Embryonic facial prominence (tissue), 1 donor: ENCODE data around the gene FAM210A.

ENCODE experiments used
- DNase-seq: peaks from one replicate; pipeline ENCODE4 v3.0.0-alpha.2; 2016; ENCODE audit errors: extremely low spot score

Gene FAM210A

DNA sequence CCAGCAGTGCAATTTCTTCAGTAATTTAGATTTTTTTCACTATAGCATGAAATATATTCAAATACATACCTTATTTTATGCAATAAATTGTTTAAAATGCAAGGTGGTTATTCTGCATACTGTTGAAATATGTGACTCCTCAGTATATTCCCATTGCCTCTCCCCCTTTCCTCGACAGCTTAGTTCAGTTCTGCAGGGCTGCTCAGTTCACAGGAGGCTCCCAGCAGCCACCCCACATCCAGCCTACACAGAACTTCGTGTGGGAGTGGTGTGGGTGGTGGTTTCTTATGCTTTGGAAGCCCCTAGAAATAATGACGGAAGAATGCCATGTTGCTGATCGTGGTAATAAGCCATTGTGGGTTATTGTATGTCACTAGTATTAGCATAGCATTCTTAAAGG lies 79.7 kb downstream of the FAM210A start:
- no peak for DNase-seq

DNA sequence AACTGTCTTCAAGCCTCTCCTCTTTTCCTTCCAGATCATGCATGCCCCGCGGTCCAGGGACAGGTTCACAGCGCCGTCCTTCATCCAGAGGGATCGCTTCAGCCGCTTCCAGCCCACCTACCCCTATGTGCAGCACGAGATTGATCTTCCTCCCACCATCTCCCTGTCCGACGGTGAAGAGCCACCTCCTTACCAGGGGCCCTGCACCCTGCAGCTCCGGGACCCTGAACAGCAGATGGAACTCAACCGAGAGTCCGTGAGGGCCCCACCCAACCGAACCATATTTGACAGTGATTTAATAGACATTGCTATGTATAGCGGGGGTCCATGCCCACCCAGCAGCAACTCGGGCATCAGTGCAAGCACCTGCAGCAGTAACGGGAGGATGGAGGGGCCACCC lies 81.3 kb downstream of the FAM210A start:
- DNase-seq, result no peak

DNA sequence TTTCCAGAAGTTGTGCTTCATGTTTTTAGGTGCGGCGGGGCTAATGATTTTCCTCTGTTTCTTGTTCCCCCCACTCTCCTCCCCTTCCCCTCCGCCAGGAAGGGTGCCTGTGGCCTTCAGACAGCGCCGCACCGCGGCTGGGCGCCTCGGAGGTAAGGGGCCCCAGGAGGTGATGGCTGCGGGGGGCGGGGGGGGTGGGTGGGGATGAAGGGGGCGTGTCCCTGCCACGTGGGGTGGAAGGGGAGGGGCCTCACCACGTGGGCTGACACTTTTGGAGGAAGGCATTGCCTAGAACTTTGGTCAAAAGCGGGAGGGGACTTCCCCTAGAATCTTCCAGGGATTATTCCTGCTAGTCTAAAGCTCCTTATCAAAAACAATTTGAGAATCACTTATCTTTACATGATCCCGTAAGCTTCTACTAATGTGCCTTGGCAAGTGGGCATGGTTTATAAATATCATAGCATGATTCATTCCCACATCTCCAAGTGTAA lies 83.1 kb downstream of the FAM210A start:
- no peak for DNase-seq

DNA sequence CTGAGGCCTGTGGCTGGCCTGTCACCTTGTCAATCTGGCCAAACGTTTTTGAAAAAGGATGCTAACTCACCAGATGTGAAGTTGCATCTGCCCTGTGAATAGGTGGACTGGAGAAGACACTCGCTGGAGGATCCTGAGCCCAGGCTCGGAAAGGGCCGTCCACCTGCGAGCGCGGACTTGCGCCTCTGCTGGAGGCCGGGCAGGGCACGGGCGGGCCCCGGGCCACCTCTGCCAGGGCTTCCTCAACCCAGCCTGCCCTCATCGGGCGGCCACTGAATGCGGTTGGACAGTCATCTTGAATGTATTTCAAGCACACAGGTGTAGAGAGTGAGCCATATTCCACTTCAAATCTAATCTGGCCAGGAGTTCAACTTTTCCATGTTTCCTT lies 83.9 kb downstream of the FAM210A start:
- DNase-seq, result no peak

DNA sequence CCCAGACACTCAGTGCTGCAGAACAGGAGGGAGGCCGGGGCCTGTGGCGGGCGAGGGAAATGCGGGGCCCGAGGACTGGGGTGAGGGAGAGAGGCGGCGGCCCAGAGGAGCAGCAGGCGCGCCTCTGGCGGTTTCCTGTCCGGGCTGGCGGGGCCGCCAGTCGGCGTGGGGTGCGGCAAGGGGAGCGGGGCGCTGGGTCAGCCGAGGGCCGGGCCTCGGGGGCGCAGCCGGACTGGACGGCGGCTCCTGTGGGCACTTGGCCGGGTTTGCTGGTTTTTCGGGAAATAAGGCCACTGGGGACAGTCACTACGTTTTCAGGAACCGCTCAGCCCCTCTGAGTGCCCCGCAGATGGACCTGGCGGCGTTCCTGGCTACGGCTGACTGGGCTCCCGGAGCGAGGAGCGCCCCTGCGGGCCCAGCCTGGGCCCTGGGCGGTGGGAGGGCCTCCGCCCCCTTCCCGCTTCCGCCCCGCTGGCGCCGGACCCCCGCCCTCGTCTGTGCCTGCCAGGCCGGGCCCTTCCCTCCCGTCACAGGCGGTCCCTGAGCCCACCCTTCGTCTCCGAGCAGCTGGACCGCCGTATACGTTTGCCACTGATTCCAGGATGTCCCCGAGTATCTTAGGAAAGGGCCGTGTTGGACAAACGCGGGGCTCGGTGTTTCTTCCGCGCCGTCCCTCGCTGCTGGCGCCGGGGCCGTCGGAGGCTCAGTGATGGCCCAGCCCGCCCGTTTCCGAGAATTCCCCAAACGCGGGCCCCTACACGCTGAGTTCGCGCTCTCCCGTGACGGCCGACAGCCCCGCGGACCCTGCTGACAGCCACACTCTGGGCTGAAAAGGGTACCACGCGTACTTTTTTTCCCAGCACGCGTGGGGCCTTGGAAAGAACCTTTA lies 84.6 kb downstream of the FAM210A start:
- DNase-seq, result no peak

DNA sequence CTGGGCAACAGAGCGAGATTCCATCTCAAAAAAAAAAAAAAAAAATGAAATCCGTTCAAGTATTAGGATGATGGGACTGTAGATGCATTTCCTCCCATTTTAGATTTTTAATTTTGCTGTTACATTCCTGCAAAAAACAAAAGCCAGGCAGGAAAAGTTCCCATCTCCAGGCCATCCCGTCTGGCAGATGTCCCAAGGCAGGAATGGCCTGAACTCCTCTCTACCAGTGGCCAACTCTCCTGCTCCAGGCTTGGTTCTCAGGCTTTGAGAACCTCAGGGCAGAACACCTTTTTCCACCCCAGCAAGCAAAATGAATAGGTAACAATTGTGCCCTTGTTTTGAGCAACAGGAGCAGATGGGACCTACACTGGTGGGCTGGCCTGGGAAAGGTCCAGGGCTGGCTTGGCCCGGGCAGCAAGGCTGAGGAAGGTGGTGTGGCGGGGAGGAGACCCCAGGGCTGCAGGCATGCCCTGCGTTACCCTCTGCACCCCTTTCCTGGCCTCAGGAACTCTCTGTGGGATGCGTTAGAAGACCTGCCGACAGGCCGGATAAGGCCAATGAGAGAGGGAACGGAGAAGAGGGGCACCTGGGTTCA lies 86.0 kb downstream of the FAM210A start:
- DNase-seq, result no peak

DNA sequence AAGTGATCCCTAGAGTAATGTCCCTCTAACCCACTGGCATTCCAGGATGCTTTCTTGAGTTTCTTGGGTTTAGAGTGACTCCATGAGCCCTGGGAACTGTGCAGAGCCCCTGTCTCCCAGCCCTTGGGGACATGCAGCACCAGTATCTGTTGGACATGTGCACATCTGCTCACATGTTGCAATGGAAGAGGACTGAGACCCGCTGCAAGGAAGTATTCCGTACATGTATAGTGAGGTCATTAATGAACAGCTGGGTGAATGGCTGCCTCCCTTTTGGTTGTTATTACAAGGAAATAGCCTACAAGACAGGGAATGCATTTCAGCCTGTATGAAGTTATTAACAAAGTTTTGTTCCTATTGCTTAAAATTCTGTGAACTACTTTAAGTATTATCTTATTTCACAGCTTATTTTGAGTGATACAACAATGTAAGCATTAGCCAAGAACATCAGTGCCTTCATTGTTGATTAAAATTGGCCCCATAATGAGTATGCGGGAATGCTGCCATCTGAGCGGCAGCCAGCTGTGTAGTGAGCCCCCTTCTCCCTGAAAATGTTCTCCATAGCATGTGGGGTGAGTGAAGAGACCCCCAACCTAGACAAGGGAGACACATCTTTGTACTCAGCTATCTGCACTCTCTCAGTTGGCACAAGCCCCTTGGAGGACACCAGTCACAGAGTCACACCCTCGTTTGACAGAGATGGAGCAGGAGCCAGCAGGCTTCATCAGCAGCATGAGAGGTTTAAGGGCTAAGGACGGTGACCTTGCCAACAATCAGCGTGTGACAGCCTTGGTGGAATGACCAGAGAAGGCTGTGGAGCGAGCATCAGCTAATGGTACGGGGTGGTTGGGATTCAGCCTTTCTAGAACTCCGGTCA lies 87.4 kb downstream of the FAM210A start:
- no peak for DNase-seq

DNA sequence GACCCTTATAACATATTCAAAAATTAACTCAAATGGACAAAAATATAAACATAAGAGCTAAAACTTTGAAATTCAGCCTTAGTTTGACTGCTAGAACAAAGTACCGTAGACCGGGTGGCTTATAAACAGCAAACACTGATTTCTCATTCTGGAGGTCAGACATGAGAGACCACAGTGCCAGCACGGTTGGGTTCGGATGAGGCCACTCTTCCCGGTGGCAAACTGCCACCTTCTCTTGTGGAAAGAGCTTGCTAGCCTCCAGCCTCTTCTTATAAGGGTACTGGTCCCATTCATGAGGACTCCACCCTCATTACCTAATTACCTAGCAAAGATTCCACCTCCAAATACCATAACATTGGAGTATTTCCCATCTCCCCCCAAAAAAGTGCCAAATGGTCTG lies 91.3 kb downstream of the FAM210A start:
- no peak for DNase-seq

DNA sequence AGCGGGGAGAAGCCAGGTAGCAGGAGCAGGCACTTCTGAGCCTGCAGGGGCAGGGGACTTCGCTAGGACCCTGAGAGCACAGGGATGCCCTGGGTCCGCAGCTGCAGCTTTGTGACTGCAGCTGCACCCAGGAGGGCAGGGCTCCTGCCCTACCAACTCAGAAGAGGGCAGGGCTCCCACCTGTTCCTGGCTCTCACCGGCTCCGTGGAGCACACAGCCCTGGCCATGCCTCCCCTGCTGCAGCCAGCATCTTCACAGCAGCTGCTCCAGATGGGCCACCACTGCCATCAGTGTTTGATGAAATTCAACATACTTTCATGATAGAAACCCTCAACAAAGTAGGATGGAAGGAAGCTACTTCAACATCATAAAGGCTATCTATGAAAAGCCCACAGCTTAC lies 92.7 kb downstream of the FAM210A start:
- no peak for DNase-seq

DNA sequence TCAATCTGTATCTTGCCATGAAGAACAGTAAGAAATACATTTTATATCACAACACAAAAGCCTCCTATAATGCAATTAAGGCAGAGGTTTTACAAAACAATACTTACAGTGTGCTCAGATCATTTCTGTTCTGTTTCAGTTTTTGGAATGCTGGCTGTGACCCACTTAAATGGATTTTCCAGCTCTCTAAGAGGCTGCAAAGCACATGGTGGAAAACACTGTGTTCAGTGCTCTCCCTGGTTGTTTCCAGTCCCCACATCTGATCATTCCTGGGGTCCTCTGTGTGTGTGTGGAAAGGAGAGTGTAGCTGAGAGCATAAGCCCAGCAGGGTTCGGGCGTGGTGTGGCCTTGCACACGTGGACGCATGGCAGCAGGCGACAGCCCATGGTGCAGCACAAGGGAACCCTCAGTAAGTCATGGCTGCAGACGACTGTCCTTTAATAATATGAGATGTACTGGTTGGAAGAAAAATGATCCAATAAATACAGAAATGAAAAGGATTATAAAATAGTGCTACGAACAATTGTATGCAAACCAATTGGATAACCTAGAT lies 95.6 kb downstream of the FAM210A start:
- DNase-seq, result no peak

DNA sequence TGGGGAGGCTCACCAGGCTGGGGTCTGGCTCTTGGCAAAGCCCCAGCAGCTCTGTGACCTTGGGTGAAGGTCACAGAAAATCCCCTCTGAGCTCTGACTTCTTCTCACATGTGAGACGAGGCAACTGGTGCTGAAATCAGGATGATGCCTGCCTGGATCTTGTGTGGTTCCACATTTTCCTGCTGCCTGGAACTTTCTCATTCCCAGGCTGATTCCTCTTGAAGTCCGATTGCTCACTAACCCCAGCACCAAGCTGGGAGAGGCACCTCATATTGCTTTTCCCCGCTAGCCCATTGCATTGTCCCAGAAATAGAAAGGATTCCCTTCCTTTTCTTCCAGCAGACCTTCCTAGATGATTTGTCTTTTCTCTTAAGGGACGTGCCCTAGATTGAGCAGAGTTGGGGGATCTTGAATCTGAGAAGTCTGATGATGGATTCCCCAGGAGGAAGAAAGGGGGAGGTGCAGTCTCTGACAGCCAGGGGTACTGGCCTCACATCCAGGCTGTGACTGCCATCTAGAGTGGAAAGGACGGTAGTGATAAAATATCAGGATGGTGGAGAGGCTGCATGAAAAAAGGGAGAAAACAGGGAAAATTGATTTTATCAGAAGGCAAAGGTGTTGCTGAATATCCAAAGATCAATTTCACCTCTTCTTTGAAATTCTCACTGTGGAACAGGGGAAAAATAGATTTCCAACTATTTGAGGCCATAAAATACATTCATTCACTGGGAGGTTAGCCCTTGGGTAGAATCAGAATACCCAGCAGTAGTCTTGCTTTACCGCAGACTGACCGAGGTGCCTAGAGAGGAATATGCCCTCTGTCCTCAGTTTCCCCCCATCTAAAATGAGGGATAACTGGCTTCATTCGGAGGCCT lies 96.3 kb downstream of the FAM210A start:
- DNase-seq, result peak; percentile 69

DNA sequence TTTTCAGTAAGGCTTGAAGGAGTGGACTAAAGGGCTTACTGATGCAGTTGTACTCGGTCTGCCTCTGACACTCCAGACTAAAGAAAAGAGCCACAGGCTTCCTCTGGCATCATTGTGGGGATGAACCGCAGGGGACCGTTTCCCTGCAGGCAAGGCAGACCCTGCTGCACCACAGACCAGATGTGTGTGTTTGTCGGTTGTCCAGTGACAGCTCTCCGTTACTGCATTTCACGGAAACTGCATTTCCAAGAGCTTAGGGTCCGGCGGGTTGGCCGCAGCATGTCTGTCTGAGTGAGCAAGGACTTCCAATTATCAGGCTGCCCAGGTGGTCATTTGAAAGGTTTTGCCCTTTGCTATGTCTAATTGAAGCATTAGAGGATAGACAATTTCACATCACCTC lies 98.1 kb downstream of the FAM210A start:
- DNase-seq, result no peak

DNA sequence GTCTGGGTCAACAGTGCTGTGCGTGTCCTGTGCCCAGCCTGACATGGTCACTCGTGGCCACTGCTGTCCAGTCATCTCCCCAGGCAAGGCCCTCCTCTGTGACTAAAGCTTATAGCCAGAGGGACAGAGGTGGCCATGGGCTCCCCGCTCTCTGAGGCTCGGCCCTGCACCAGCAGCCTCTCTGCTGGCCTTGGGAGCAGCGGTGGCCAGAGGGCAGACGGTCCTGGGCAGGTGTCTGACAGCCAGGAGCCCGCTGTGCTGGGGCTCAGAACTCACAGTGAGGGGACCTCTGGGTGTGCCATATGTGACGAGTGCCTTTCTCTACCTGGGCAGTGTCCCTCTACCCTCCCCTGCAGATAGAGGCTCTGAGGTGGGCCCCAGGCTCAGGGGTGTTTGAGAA lies 98.7 kb downstream of the FAM210A start:
- no peak for DNase-seq

DNA sequence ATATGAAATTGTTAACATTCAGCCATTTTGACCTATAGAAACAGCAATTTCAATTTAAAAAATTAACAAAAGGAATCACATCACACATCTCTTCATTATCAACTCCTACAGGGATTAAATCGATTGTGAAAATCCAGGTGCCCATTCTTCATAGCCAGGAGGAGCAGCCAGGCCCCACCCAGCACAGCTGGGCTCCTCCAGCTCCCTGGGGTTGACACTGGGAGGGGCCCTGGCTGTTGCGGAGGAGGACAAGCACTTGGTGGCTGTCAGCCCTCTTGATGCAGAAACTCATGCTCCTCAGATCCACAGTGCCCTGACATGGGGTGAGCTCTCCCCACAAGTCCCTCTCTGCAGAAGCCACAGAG lies 99.8 kb downstream of the FAM210A start:
- no peak for DNase-seq

DNA sequence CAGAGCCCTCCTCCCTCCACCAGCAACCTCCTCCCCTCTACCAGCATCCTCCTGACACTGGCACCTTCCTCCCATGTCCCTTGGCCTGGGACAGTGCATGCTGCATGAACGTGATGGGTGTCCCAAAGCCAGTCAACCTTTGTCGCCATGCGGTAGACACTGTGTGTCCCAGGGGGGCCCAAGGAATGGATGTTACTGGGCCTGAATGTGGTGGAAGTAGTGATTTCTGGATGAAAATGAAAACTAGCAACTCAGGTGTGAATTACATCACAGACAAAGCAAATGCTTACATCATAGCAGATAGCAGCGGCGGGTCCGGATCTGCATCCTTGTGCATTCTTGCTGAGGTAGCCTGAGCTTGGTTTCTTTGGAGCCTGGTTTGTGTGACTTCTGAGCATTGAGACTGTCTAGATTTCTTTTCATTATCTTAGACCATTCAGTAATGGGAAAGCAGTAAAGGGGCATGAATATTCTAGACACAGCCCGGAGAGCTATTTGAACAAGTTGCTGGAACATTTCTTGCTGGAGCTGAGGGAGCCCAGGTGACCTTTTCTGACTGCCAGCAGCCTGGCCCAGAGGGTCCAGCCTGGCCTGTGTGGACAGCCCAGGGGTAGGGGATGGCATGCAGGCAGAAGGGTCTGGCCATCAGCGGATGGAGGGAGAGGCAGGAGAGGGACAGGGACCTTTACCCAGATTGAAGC lies 100.4 kb downstream of the FAM210A start:
- no peak for DNase-seq

DNA sequence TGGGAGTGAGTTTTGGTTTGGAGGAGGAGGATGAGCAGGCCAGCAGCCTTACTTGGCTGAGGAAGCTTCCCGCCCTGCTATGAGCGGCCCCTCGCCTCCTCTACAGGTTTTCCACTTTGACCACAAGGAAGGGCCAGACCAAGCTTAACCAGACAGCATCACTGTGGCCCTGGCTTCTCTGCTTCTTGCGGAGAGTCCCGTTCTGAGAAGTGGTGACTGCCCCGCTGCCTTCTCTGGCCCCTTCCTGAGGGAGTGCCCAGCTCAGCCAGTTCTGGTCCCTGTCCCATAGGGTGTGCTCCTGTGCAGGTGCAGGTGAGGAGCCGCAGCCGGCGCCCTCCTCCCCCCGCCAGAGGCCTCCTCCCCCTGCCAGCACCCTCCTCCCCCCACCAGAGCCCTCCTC lies 101.0 kb downstream of the FAM210A start:
- no peak for DNase-seq

DNA sequence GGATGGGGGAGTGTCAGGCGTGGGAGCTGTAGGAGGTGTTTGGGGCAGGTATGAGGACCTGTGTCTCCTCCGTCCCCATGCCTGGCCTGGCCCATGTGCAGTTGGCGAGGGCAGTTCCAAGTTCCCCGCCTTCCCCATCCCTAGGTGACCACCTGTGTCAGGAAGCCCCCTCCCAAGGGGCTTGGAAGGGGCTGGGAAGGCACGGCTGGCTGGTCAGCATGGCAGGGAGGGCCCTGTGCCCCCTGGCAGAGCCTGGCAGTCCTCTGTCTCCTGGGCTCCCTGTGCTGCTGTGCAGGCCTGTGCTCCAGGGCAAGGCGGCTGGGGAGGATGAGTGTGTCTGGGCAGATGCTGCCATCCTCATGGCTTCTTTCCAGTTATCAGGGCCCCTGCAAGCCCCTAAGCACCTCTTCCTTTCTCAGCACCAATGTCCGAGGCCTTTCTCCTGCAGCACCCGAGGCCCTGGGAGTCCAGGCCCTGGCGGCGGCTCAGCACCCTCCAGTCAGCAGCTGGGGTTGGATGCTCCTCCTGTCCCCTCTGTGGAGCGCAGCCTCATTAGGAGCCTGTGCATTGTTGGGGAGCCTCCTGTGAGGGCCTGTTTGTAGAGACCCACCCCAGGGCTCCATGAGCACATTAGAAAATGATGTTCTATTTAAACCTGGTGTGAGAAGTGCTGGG lies 101.7 kb downstream of the FAM210A start:
- no peak for DNase-seq

DNA sequence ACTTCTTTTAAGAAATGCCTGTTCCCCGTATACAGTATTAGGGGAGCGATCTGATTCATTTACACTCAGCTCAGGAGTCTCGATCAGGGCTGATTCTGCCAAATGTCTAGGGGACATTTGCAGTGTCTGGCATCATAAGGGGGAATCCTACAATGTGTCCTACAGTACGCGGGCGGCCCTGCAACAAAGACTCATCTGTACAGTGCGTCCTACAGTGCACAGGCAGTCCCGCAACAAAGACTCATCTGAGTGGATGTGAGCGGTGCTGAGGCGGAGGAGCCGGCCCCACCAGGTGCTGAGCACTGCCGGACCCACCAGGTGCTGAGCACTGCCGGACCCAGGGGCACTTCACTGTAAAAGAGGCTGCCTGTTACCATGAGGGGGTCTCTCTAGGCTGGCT lies 102.5 kb downstream of the FAM210A start:
- DNase-seq, result no peak

DNA sequence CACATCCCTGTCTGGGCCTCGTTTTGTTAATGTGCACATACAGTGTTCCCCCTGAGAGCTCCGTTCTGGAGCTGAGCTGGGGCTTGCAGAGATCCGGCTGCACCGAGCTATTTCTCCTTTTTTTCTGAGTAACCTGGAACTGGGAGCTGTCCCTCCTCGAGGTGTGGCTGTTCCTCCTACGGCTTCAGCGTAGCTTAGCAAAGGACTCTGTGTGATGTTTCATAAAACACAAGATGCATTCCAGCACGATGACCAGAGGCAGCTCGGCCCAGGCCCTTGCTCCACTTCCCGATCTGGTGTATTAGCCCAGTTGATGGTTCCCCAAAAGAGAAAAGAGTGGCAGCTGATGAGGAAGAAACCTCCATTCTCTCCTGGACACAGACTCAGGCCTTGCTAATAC lies 103.0 kb downstream of the FAM210A start:
- DNase-seq, result no peak

DNA sequence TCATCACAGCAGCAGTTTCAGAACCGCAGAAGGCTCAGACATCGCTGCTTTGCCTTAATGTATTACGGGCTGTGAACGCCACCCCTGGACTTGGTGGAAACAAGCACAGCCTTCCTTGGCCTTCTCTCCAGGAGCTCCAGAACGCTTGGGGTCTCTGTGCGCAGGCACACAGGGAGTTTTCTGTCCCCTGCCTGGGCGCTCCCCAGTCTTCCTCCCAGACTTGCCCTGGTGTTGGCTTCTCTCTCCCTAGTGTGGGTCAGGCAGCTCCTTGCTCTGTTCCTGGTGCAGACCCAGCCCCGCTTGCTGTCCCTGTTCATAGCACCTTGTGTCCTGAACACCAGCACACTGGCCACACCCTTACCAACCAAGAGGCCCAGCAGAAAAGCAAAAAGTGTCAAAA lies 103.6 kb downstream of the FAM210A start:
- no peak for DNase-seq
